HEK293T (cell line): ENCODE results near the gene CEP19.

Source experiments
- ARNT ChIP-seq: fragments of 450-650 bp; IDR thresholded peaks from 2 replicates; pipeline ENCODE4 v1.6.1; 2017; ENCODE audit warnings: mild to moderate bottlenecking
- CTBP1 ChIP-seq: fragments of 450-650 bp; IDR thresholded peaks from 2 replicates; pipeline ENCODE4 v1.6.1; 2016; ENCODE audit warnings: borderline replicate concordance
- ELF4 ChIP-seq: fragments of 450-650 bp; IDR thresholded peaks from 2 replicates; pipeline ENCODE4 v1.6.1; 2017; ENCODE audit warnings: antibody characterized with exemption
- FOXK2 ChIP-seq: fragments of 450-650 bp; IDR thresholded peaks from 2 replicates; pipeline ENCODE4 v1.6.1; 2016; ENCODE audit warnings: mild to moderate bottlenecking
- FOXM1 ChIP-seq: fragments of 450-650 bp; IDR thresholded peaks from 2 replicates; pipeline ENCODE4 v1.6.1; 2017; ENCODE audit warnings: mild to moderate bottlenecking, borderline replicate concordance
- HDGF ChIP-seq: fragments of 450-650 bp; IDR thresholded peaks from 2 replicates; pipeline ENCODE4 v1.6.1; 2017; ENCODE audit warnings: antibody characterized with exemption, borderline replicate concordance
- L3MBTL2 ChIP-seq: fragments of 450-650 bp; conservative IDR thresholded peaks from 2 replicates; pipeline ENCODE4 v1.6.1; 2016; ENCODE audit warnings: mild to moderate bottlenecking
- LEF1 ChIP-seq: fragments of 450-650 bp; IDR thresholded peaks from 2 replicates; pipeline ENCODE4 v1.6.1; 2017; ENCODE audit warnings: mild to moderate bottlenecking, borderline replicate concordance
- NFRKB ChIP-seq: fragments of 450-650 bp; IDR thresholded peaks from 2 replicates; pipeline ENCODE4 v1.6.1; 2016; ENCODE audit warnings: mild to moderate bottlenecking, moderate library complexity
- PKNOX1 ChIP-seq: fragments of 450-650 bp; IDR thresholded peaks from 2 replicates; pipeline ENCODE4 v1.6.1; 2016
- SP1 ChIP-seq: fragments of 450-650 bp; IDR thresholded peaks from 2 replicates; pipeline ENCODE4 v1.6.1; 2017
- SUZ12 ChIP-seq: fragments of 450-650 bp; IDR thresholded peaks from 2 replicates; pipeline ENCODE4 v1.6.1; 2016; ENCODE audit warnings: mild to moderate bottlenecking
- TARDBP ChIP-seq: fragments of 450-650 bp; IDR thresholded peaks from 2 replicates; pipeline ENCODE4 v1.6.1; 2016

GRCh38 chr3:196662033-196662432 is 50.0 kb downstream of the CEP19 start:
- TF ChIP-seq SP1: no peak
- no peak for TF ChIP-seq FOXK2
- TF ChIP-seq SUZ12: no peak
- TF ChIP-seq ARNT: no peak
- TF ChIP-seq HDGF: no peak
- no peak for TF ChIP-seq PKNOX1
- no peak for TF ChIP-seq LEF1
- TF ChIP-seq NFRKB: no peak
- TF ChIP-seq FOXM1: no peak
- no peak for TF ChIP-seq L3MBTL2
- no peak for TF ChIP-seq CTBP1
- no peak for TF ChIP-seq TARDBP
- no peak for TF ChIP-seq ELF4
